Motor neuron (in vitro differentiated cells): ENCODE results near the gene PLEKHH2. TPM values are rescaled to one million over a fixed set of nuclear protein-coding genes. Genes with fewer than 3 reads are reported as not detected.
A peak's percentile ranks its signal among the peaks of the same experiment; 100 is the strongest.

Experiments used
- ATAC-seq, 8 experiments: fragments of 200-7000 bp; cut with Tn5 transposase; replicated peaks in 6 of 8; 2 replicates each; pipeline ENCODE4 v1.8.0; 2021; ENCODE audit warnings: mild to moderate bottlenecking in 8 of 8, moderate library complexity in 8 of 8
- H3K27ac ChIP-seq, 2 donors: fragments of 250-450 bp; sonication (Bioruptor Pico); 2 replicates each; pipeline ENCODE4 v1.9.0; 2021; ENCODE audit warnings: antibody characterized with exemption in 2 of 2, mild to moderate bottlenecking in 2 of 2, moderate library complexity in 1 of 2
- H3K4me1 ChIP-seq, 2 donors: fragments of 250-450 bp; sonication (Bioruptor Pico); replicated peaks in 1 of 2; 2 replicates each; pipeline ENCODE4 v1.6.1; 2021; ENCODE audit warnings: antibody characterized with exemption in 2 of 2, mild to moderate bottlenecking in 2 of 2, moderate library complexity in 1 of 2
- H3K4me3 ChIP-seq, 5 donors: fragments of 250-450 bp; sonication (Bioruptor Pico); 2 replicates each; pipeline ENCODE4 v1.9.0; 2021; ENCODE audit warnings: antibody characterized with exemption in 5 of 5, mild to moderate bottlenecking in 5 of 5, moderate library complexity in 4 of 5
- WGBS, 10 experiments: fragments of 450-650 bp; shearing (Covaris generic); methylation state at CpG; one replicate each; pipeline ENCODE4 v1.0.0; 2022; 5-methylcytosine and 5-hydroxymethylcytosine counted together
- in situ Hi-C, 9 experiments: fragments of 400-800 bp; cut with MboI; loops; one replicate each; pipeline ENCODE4 v1.15.0; 2021; ENCODE audit warnings: low sequenced_read_pairs in 9 of 9, low pct_unique_long_range_greater_than_20kb in 2 of 9; ENCODE audit not compliant: unreplicated experiment in 9 of 9
- total RNA-seq, 8 experiments: library from RNA; unstranded; fragments of 300-600 nt; gene quantifications; 2 replicates each; pipeline versions ENCODE4 v1.2.3 to v1.2.4, GENCODE V29; 2022

PLEKHH2 gene
- total RNA-seq, 8 experiments from 2014 or later, result 1.0 to 57.4 (median 2.8) TPM

DNA sequence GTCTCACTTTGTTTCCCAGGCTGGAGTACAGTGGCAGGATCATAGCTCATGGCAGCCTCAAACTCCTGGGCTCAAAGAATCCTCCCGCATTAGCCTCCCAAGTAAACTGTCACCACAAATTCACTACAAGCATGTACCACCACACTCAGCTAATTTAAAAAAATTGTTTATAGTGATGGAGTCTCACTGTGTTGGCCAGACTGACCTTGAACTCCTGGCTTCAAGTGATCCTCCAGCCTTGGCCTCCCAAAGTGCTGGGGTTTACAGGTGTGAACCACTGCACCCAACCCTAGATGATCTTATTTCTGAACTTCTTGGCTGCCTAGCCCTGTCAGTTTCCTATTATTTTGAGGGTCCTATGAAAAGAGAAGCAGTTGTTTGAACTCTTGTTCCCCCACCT is 151.6 kb downstream of the PLEKHH2 start:
- in situ Hi-C loops, result no loop called here
- WGBS, 10 experiments, result 86 to 100% (median 100%) methylated on average over 1 of the region's 1 CpG; no CpG with 5 or more reads in 3 of the 10 experiments
- Histone ChIP-seq H3K4me3 (no peak overlapping the region), H3K27ac (no peak overlapping the region), H3K4me1 (no peaks in the 10 kb centered on the region)
- no peak for ATAC-seq

DNA sequence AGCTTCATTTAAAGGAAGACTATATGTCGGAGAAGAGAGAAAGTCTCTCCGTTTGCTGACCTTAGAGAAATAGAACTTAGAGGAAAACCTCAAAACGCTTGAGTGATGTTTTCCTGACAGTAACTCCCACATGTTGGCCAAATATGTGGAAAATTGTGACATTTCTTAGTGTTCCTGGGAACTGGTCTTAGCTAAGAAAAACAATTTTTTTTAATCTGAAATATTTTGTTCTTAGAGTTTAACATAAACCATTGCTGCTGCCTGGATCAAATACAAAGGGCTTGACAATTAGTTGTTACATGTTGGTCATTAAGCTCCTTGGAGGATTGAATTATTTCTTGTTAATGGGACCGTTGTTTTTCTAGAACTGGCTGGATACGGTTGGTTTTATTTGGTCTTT is 153.1 kb downstream of the PLEKHH2 start:
- Histone ChIP-seq H3K27ac (no peak overlapping the region), H3K4me3 (no peak overlapping the region), H3K4me1 (no peaks in the 10 kb centered on the region)
- in situ Hi-C loops, result no loop called here
- 7 to 97% (median 88%) methylated on average over 3 to 5 of the region's 5 CpGs for WGBS, 10 experiments
- no peak for ATAC-seq

DNA sequence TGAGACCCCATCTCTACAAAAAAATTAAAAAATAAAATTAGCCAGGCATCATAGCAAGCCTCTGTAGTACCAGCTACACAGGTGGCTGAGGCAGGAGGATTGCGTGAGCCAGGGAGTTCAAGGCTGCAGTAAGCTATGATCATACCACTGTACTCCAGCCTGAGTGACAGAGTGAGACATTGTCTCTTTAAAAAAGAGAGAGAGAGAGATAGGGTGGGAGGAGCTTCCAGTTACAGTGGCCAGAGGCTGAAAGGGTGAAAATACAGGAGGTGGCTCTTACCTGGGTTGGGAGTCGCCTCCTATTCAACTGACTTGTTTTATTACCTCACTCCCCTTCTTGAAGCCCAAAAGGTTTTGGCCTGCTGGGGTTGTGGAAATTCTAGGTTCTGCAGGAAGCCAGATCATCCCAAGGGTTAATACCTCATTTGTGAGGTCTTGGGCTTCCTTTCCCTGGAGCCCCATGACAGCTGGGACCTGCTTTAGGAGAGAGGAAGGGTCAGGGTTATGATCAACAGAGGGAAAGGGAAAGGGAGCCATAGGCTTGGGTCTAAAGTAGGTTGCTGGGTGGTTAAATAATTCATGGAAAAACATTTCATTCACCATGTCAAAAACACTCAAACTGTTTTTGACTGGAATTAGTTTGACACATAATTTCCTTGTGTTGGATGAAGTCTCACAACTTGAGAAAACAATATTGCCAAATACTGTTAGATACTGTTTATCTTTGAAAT is 154.1 kb downstream of the PLEKHH2 start:
- 93 to 100% (median 100%) methylated on average over 1 to 2 of the region's 2 CpGs; no CpG with 5 or more reads in 6 of the 10 experiments for WGBS, 10 experiments
- no peak for ATAC-seq
- in situ Hi-C loops, result no loop called here

DNA sequence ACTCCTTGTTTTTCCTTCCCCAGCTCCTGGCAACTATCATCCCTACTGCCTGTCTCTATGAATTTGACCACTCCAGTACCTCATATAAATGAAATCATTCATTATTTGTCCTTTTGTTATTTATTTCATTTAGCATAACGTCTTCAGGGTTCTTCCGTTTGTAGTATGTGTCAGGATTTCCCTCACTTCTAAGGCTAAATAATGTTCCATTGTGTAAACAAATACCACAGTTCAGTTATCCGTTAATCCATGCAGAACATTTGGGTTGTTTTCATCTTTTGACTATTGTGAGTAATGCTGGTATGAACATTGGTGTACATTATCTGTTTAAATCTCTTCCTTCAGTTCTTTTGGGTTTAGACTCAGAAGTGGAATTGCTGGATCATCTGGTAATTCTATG is 155.6 kb downstream of the PLEKHH2 start:
- WGBS, 10 experiments, result 73 to 100% (median 96%) methylated on average over 1 to 3 of the region's 3 CpGs; no CpG with 5 or more reads in 1 of the 10 experiments
- no peak overlapping the region for H3K27ac ChIP-seq
- H3K4me3 ChIP-seq, result no peak overlapping the region
- ATAC-seq, result no peak
- H3K4me1 ChIP-seq, result no peaks in the 10 kb centered on the region
- in situ Hi-C loops, result no loop called here

More for the DNA sequence above, 154.1 kb downstream of the PLEKHH2 start:
- no peaks in the 10 kb centered on the region for H3K4me1 ChIP-seq
- H3K4me3 ChIP-seq, result no peak overlapping the region
- H3K27ac ChIP-seq, result no peak overlapping the region

DNA sequence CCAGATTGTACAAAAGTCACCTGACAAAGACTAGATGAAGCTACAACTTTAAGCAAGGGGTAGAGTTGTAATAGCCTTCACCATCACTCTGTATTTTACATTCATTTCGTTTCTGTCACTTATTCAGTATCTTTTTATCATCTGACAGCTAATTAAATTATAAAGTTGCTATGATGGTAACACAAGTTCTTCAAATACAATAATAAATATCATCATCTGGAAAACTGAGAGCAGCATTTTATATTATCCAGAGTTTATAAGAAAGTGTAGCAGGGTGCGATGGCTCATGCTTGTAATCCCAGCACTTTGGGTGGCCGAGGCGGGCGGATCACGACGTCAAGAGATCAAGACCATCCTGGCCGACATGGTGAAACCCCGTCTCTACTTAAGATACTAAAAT is 157.9 kb downstream of the PLEKHH2 start:
- no peak for ATAC-seq
- H3K27ac ChIP-seq, result no peak overlapping the region
- H3K4me3 ChIP-seq, result no peak overlapping the region
- in situ Hi-C loops, result no loop called here
- H3K4me1 ChIP-seq, result no peaks in the 10 kb centered on the region
- 78 to 100% (median 96%) methylated on average over 1 to 9 of the region's 9 CpGs; no CpG with 5 or more reads in 1 of the 10 experiments for WGBS, 10 experiments

DNA sequence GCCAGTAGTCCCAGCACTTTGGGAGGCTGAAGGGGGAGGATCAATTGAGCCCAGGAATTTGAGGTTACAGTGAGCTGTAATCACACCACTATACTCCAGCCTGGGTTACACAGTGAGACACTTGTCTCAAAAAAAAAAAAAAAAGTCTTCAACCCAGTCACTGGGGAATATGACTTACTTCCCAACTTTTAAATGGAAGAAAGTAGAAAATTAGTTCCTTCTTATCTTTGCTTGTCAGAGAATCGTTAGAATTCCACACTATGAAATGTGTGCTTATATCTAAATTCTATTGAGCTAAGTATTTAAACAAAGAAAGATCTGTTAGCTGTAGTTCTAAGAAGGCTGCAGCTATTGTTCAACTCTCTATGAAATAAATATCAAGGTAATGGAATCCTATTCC is 159.1 kb downstream of the PLEKHH2 start:
- no peak overlapping the region for H3K27ac ChIP-seq
- in situ Hi-C loops, result no loop called here
- H3K4me3 ChIP-seq, result no peak overlapping the region
- H3K4me1 ChIP-seq, result no peaks in the 10 kb centered on the region
- 43 to 100% (median 83%) methylated on average over 1 of the region's 1 CpG; no CpG with 5 or more reads in 1 of the 10 experiments for WGBS, 10 experiments
- ATAC-seq, result no peak

DNA sequence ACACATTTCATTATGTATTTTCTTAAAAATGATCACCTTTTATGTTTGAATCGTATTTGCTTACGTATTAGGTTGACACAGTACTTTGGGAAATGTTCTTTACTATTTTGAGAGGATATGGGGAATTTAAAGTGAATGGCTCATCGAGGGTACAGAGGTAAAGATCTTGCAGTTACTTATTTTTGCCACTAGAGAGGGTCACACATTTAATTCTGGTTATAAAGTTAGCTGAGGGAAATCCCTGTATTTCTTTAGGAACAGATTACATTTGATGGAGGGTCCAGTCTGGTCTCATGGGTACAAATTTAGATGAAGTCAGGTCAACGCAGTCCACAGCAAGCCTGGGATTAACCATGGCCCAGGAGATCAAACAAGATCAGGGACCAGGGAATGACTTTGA is 161.2 kb downstream of the PLEKHH2 start:
- peak in 1 of 8 experiments; percentile 40 for ATAC-seq
- in situ Hi-C loops, result no loop called here
- no peak overlapping the region for H3K27ac ChIP-seq
- H3K4me3 ChIP-seq, result no peak overlapping the region
- H3K4me1 ChIP-seq, result no peaks in the 10 kb centered on the region
- 20 to 86% (median 71%) methylated on average over 1 to 4 of the region's 4 CpGs; no CpG with 5 or more reads in 2 of the 10 experiments for WGBS, 10 experiments

DNA sequence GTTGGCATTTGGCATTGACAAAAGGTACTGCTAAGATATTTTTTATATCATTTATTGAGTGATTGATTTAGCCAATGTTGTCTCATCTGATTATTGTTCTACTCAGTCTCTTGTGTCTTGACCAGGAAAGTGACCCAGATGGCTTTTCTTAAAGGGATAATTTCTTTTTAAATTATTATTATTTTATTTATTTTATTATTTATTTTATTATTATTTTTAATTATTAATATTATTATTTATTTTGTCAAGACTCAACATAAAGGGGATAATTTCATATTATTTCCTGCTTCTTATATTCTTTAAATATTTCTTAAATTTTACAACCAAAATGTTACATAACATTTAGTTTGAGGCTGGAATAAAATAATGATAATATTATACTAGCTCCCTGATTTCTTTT is 163.8 kb downstream of the PLEKHH2 start:
- ATAC-seq, result no peak
- Histone ChIP-seq H3K4me1 (no peaks in the 10 kb centered on the region), H3K27ac (no peak overlapping the region), H3K4me3 (no peak overlapping the region)
- in situ Hi-C loops, result no loop called here

DNA sequence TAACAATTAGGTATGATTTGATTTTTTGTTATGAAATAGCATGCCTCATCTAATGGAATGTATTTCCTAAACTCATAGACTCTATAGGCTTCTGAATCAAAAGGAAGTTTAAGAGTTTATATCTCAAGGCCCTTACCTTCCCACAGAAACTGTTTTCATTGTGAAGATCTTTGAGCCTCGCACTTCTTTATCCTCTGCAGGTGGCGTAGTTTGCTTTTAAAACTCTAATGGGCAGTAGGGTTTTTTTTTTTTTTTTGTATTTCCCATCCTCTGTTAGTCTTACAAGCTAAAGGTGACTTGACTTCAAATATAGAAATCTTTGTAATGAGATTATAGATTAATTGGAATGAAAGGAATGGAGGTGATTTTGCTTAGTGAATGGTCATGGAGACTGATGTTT is 165.1 kb downstream of the PLEKHH2 start:
- Histone ChIP-seq H3K27ac (no peak overlapping the region), H3K4me3 (no peak overlapping the region), H3K4me1 (no peaks in the 10 kb centered on the region)
- 80 to 100% (median 100%) methylated on average over 2 of the region's 2 CpGs; no CpG with 5 or more reads in 1 of the 10 experiments for WGBS, 10 experiments
- ATAC-seq, result no peak
- in situ Hi-C loops, result no loop called here

DNA sequence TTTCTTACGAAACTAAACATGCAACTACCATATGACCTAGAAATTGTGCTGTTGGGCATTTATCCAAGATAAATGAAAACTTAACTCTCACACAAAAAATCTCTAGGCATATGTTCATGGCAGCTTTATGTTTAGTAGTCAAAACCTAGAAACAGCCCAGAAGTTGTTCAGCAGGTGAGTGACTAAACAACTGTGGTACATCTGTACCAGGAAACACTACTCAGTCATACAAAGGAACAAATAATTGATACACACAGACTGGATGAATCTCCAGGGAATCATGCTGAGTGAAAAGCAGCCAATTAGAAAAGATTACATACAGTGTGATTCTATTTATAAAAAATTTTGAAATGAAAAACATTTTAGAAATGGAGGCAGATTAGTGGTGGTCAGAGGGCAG is 166.1 kb downstream of the PLEKHH2 start:
- Histone ChIP-seq H3K27ac (no peak overlapping the region), H3K4me3 (no peak overlapping the region), H3K4me1 (no peaks in the 10 kb centered on the region)
- no peak for ATAC-seq
- in situ Hi-C loops, result no loop called here
- 50 to 100% (median 96%) methylated on average over 1 of the region's 1 CpG; no CpG with 5 or more reads in 4 of the 10 experiments for WGBS, 10 experiments

DNA sequence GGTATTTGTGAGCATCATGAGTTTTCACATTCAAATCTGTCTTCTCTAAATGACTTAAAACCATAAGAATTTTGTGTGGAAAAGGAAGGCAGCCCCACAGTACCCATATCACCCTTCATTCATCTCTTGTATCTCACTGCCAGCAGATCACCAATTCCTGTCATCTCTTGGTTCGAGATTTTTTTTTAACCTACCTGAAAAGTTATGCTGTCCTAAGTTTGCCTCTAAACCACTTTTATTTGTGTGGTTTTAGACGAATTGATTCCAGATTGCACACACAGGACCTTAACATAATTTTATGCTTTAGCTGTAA is 169.6 kb downstream of the PLEKHH2 start:
- no peak for ATAC-seq
- in situ Hi-C loops, result no loop called here
- Histone ChIP-seq H3K27ac (no peak overlapping the region), H3K4me3 (no peak overlapping the region), H3K4me1 (peaks cover 0 to 16% of the 10 kb centered on the region in 2 donors)
- WGBS, 10 experiments, result 69 to 89% (median 80%) methylated on average over 1 to 2 of the region's 2 CpGs; no CpG with 5 or more reads in 2 of the 10 experiments

DNA sequence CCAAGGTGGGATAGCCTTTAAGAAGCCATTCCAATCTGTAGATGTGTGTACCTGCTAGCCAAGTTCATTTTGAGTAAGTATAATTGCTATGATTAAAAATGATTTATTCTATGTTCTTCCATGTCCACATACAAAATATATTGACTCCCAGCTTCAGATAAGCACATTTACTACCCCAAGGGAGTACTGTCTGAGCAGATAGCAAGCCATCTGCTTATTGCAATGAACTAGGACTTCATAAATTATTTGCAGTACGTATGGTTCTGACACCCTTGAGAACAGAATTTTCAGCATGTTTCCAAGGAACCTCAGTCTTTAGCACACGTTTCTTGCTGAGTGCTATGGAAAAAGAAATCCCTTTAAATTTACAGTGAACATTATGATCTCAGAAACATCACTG is 173.4 kb downstream of the PLEKHH2 start:
- WGBS, 10 experiments, result 43 to 100% (median 60%) methylated on average over 1 to 2 of the region's 2 CpGs; no CpG with 5 or more reads in 3 of the 10 experiments
- Histone ChIP-seq H3K4me3 (no peak overlapping the region), H3K4me1 (peaks cover 0 to 16% of the 10 kb centered on the region in 2 donors), H3K27ac (no peak overlapping the region)
- ATAC-seq, result peak in 3 of 8 experiments; percentile 24 to 46 (median 34)
- in situ Hi-C loops, result no loop called here

DNA sequence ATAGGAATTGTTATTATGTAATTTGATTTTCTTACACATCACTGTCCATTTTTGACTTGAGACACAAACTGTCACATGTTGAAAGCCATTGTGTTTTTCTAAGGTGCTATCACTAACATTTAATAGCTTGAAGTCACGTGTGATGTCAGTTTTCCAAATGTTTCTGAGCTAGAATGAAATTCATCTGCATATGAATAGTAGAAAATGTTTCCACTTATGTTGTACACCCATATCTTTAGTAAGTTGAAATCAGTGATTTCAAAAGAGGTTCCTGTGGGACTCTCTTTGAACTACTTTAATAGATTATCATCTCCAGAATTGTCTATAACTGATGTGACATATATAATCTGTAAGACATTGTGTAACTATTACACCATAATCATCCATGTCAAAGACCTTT is 173.8 kb downstream of the PLEKHH2 start:
- in situ Hi-C loops, result no loop called here
- H3K27ac ChIP-seq, result no peak overlapping the region
- WGBS, 10 experiments, result 38 to 89% (median 65%) methylated on average over 1 of the region's 1 CpG
- no peak overlapping the region for H3K4me3 ChIP-seq
- no peak for ATAC-seq
- H3K4me1 ChIP-seq, result peaks cover 0 to 16% of the 10 kb centered on the region in 2 donors

DNA sequence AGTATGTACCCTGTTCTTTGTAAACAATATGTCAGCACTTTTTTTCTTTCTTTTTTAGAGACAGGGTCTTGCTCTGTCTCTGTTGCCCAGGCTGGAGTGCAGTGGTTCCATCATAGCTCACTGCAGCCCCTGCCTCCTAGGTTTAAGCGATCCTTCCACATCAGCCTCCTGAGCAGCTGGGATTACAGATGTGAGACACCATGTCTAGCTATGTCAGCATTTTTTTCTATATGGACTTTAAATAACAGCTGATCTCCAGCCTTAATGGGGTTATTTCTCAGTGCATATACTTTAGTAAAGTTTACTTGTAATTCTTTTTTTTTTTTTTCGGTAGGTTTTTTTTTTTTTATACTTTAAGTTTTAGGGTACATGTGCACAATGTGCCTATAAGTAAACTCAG is 174.9 kb downstream of the PLEKHH2 start:
- WGBS, 10 experiments, result 57 to 100% (median 90%) methylated on average over 1 to 2 of the region's 2 CpGs; no CpG with 5 or more reads in 1 of the 10 experiments
- Histone ChIP-seq H3K4me3 (no peak overlapping the region), H3K27ac (no peak overlapping the region), H3K4me1 (peaks cover 0 to 16% of the 10 kb centered on the region in 2 donors)
- no peak for ATAC-seq
- in situ Hi-C loops, result no loop called here
